Measurements from ENCODE around the gene PCDHA1.
A peak's percentile ranks its signal among the peaks of the same experiment; 100 is the strongest.

The PCDHA1 gene

GRCh38 chr5:141039517-141039916 lies 253.6 kb downstream of the PCDHA1 start:
- TF ChIP-seq EGR1 (IDR thresholded peaks at IDR 0.05) = no peak
- TF ChIP-seq RAD21 (IDR thresholded peaks at IDR 0.05; ENCODE audit: low read depth) = no peak

- TF ChIP-seq FOXM1 (IDR thresholded peaks at IDR 0.05; ENCODE audit: borderline replicate concordance, low read depth) = no peak
- no peak for TF ChIP-seq YY1 (IDR thresholded peaks at IDR 0.05; ENCODE audit: low read depth)
- TF ChIP-seq ZBTB7A (IDR thresholded peaks at IDR 0.05; ENCODE audit: low read depth) = no peak
- TF ChIP-seq RAD21 (IDR thresholded peaks at IDR 0.05; ENCODE audit: low read depth) = peak; percentile 31; the same call in 1 of the 2 replicates
Observed at GRCh38 chr5:141040093-141040770, 254.3 kb downstream of the PCDHA1 start.

GRCh38 chr5:141040771-141041426 lies 255.0 kb downstream of the PCDHA1 start:
- TF ChIP-seq TCF12 (IDR thresholded peaks at IDR 0.05; ENCODE audit: low read depth) = no peak
- TF ChIP-seq CREB1 (IDR thresholded peaks at IDR 0.05; ENCODE audit: low read depth) = peak; percentile 34; the same call in 1 of the 2 replicates
- no peak for TF ChIP-seq TAF1 (IDR thresholded peaks at IDR 0.05; ENCODE audit: low read depth)
- peak; percentile 81 for TF ChIP-seq USF1 (IDR thresholded peaks at IDR 0.05)
- TF ChIP-seq EP300 (IDR thresholded peaks at IDR 0.05; ENCODE audit: borderline replicate concordance) = no peak; the same call in 1 of the 2 replicates
- TF ChIP-seq FOXM1 (IDR thresholded peaks at IDR 0.05; ENCODE audit: borderline replicate concordance, low read depth) = no peak
- peak; percentile 21; the same call in 1 of the 2 replicates for TF ChIP-seq TEAD4 (IDR thresholded peaks at IDR 0.05)
- TF ChIP-seq MAX (IDR thresholded peaks at IDR 0.05) = peak; percentile 51
- peak; percentile 91 for TF ChIP-seq RAD21 (IDR thresholded peaks at IDR 0.05; ENCODE audit: low read depth)
- TF ChIP-seq NFIC (IDR thresholded peaks at IDR 0.05) = no peak
- TF ChIP-seq YY1 (IDR thresholded peaks at IDR 0.05; ENCODE audit: low read depth) = peak; percentile 63
- no peak for TF ChIP-seq ZBTB7A (IDR thresholded peaks at IDR 0.05; ENCODE audit: low read depth)
- TF ChIP-seq CEBPB (IDR thresholded peaks at IDR 0.05) = no peak
- TF ChIP-seq REST (IDR thresholded peaks at IDR 0.05; ENCODE audit: low read depth) = peak; percentile 97
- TF ChIP-seq EGR1 (IDR thresholded peaks at IDR 0.05) = no peak

- TF ChIP-seq CREB1 (IDR thresholded peaks at IDR 0.05; ENCODE audit: low read depth) = no peak
- no peak for TF ChIP-seq TCF12 (IDR thresholded peaks at IDR 0.05; ENCODE audit: low read depth)
- TF ChIP-seq RAD21 (IDR thresholded peaks at IDR 0.05; ENCODE audit: low read depth) = no peak
- TF ChIP-seq ZBTB7A (IDR thresholded peaks at IDR 0.05; ENCODE audit: low read depth) = no peak
- TF ChIP-seq FOXM1 (IDR thresholded peaks at IDR 0.05; ENCODE audit: borderline replicate concordance, low read depth) = no peak
- TF ChIP-seq REST (IDR thresholded peaks at IDR 0.05; ENCODE audit: low read depth) = no peak
- TF ChIP-seq YY1 (IDR thresholded peaks at IDR 0.05; ENCODE audit: low read depth) = no peak
- TF ChIP-seq USF1 (IDR thresholded peaks at IDR 0.05) = no peak
- no peak for TF ChIP-seq NFIC (IDR thresholded peaks at IDR 0.05)
- TF ChIP-seq TAF1 (IDR thresholded peaks at IDR 0.05; ENCODE audit: low read depth) = no peak
- no peak for TF ChIP-seq EGR1 (IDR thresholded peaks at IDR 0.05)
- TF ChIP-seq TEAD4 (IDR thresholded peaks at IDR 0.05) = no peak
- no peak for TF ChIP-seq EP300 (IDR thresholded peaks at IDR 0.05; ENCODE audit: borderline replicate concordance)
- TF ChIP-seq MAX (IDR thresholded peaks at IDR 0.05) = no peak
- TF ChIP-seq CEBPB (IDR thresholded peaks at IDR 0.05) = no peak
Observed at GRCh38 chr5:141041427-141041785, 255.5 kb downstream of the PCDHA1 start.

GRCh38 chr5:141042555-141042954 lies 256.6 kb downstream of the PCDHA1 start:
- TF ChIP-seq USF1 (IDR thresholded peaks at IDR 0.05) (no peak), EP300 (IDR thresholded peaks at IDR 0.05; ENCODE audit: borderline replicate concordance) (no peak), EGR1 (IDR thresholded peaks at IDR 0.05) (no peak), CREB1 (IDR thresholded peaks at IDR 0.05; ENCODE audit: low read depth) (no peak), TCF12 (IDR thresholded peaks at IDR 0.05; ENCODE audit: low read depth) (no peak), MAX (IDR thresholded peaks at IDR 0.05) (no peak), RAD21 (IDR thresholded peaks at IDR 0.05; ENCODE audit: low read depth) (no peak), TEAD4 (IDR thresholded peaks at IDR 0.05) (no peak), ZBTB7A (IDR thresholded peaks at IDR 0.05; ENCODE audit: low read depth) (no peak), CEBPB (IDR thresholded peaks at IDR 0.05) (no peak), TAF1 (IDR thresholded peaks at IDR 0.05; ENCODE audit: low read depth) (no peak), REST (IDR thresholded peaks at IDR 0.05; ENCODE audit: low read depth) (no peak)
